Stimulated activated CD8-positive, alpha-beta memory T cell treated with anti-CD3 and anti-CD28 coated beads, Interleukin-12 subunit alpha, Interleukin-12 subunit beta, amount 100 ng/mL, for 4 hours (primary cell): ENCODE data around the gene SMPX.

Source experiments
- DNase-seq: peaks from one replicate; pipeline ENCODE4 v3.0.0-alpha.2; 2020; ENCODE audit warnings: low read depth

SMPX gene

GRCh38 chrX:21711848-21712197 lies 46.1 kb downstream of the SMPX start:
- DNase-seq, result no peak

DNA sequence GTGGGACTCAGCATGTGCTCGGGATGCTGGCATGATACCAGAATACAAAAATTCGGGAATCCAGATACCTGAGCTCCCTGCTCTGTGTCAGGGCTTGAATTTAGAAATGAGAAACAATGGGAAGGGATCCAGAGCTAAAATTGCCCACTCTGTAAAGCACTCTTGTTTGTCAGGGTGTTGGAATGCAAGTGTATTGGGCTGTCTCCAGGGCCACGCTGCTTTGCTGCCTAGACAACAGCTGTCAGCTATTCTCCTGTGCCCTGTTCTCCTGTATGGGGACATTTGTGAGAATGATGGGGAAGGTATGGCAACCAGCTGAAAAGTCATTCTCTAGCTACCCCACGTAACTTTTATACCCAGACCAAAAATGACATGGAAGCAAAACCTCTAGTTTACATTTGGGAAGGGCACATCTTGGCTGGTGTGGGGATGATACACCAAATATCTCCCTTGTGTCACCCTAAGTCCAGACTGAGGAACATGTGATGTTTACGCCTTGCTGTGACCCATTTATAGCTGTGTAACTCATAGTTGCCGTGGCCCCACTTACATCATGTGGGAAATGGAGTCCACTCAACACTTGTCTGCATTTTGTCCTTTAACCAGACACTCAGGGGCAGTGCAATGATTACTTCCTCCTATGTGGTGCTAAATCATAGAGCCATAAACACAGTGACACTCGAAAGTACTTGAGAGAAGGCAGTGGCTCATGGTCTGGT lies 46.6 kb downstream of the SMPX start:
- no peak for DNase-seq

DNA sequence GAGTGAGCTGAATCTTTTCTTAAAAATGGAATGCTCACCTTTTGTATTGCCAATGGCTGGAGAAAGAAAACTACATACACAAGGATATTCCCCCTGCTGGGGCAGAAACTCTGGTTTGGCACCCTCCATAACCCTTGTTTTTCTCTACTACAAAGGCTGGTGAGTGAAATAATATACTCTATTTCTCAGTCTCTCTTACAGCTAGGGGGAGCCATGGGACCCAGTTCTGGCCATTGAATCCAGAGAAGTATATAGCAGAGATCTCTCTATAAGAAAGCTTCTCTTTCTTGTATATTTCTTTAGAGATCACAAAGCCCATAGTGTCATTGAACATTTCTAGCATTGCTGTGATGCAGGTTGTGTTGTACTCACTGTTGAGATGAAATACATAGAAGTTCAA lies 49.8 kb downstream of the SMPX start:
- DNase-seq, result no peak

DNA sequence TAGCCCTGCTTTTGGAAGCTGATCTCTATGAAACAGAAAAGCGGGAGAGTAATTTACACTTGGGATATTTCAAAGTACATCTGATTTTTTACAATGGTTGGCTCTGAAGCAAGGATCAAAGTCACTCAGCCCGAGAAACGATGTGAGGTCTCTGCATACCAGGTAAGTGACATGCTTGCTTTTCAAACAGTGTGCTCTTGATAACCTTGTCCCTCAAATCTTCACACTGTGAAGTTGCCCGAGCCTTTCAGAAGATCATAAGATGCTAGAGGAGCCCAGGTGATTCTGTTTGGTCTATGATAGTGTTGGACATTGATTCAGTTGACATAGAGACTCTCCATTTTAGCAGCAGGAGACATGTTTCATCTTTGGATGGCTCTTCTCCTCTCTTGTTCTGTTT lies 52.7 kb downstream of the SMPX start:
- DNase-seq, result no peak

- no peak for DNase-seq
Measured at GRCh38 chrX:21702725-21703124, 55.2 kb downstream of the SMPX start.

DNA sequence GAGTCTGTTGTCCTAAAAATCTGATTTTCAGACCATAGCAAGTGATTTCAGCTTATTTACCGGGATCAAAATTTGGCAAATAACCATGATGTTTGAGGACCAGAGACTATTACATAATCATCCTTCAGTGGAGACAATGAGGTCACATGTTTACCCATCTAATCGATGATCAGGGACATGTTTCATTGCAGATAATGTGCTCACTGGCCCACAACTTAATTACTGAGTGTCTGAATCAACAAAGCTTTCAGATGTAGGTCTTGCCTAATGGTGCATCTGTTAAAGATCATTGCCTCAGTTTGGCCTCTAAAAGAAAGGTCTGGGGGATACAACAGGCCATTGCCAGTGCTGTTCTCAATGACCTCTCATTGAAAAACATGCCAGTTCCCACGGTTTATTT lies 56.9 kb downstream of the SMPX start:
- no peak for DNase-seq

GRCh38 chrX:21700275-21700674 lies 57.6 kb downstream of the SMPX start:
- no peak for DNase-seq

DNA sequence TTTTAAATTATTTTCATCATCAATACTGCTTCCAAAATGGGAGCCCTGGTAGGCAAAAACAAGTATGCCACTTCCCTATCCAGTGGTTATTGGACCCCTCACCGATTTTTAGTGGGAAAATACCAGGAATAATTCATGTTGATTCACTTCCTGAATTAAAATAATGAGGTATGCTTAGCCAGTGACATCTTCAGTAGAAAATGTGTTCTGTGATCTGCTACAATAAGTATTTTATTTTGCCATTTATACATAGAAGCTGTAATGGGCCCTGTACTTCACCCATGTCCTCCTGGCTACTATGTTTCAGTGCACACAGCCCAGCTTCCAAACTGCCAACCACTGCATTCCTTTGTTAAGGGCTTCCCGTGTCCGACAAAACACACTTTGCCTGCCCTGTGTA lies 58.8 kb downstream of the SMPX start:
- no peak for DNase-seq

- no peak for DNase-seq
Measured at GRCh38 chrX:21698272-21698671, 59.6 kb downstream of the SMPX start.

GRCh38 chrX:21691512-21692018 lies 66.4 kb downstream of the SMPX start:
- no peak for DNase-seq

DNA sequence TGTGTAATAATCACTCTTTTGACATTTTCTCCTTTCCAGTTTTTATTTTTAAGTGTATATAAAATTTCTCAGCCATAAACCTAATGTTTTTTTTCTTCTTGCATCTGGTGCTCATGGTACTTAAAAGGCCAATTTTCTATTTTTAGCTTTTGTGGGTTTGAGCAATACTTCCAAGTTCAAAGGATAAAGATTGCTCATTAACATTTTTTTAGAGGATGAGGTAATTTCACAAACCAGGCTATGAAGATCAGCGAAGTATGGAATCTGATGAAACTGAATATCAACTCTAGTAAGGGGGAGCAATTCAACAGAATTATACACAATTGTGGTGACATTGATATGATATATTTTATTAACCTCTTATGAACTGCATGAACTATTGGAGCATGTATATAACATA lies 74.0 kb downstream of the SMPX start:
- no peak for DNase-seq

- no peak for DNase-seq
Measured at GRCh38 chrX:21678048-21678612, 79.8 kb downstream of the SMPX start.

DNA sequence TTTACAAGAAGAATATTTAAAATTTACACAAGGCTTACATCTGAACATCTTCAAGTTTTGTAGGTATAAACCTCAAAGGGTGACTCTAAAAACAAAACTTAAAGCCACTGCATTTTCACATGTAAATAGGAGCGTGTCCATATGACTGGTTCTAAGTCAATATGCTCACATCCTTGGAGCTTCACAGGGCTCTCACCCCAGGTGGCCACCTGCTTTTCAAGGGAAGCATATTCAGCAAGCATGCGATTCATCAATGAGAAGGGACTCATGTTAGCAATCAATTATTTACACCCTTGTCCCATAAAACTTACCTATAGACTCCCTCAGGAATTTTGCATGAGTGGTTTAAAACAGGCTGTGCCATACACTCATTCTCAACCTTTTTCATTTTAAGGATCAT lies 82.0 kb downstream of the SMPX start:
- DNase-seq, result no peak

DNA sequence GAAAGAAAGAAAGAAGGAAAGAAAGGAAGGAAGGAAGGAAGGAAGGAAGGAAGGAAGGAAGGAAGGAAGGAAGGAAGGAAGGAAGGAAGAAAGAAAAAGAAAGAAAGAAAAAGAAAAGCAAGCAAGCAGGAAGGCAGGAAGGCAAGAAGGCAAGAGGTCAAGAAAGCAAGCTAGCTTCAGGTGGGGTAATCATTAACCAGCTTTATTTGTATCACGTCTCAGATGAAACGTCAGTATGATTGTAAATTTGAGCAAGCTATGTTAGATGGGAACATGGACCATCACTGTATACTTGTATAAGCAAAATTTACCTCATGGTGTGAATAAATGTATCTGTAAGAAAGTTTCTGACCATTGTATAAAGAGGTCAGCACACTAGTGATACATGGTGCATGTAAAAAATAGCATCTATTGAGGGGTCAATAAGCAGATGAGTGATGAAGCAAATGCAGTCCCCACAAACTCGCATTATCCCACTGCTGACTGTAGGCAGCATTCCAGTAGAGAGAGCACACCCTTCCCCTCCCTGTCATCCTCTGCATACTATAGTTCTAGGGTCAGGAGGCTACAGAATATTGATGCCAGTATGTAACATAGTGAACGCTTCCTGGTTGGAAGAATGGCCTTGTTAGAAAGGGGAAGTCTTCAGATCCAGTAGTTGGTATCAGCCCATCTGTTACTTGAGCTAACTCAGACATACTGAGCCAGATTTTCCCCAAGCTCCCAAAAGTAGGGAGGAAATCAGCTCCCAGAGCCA lies 83.3 kb downstream of the SMPX start:
- no peak for DNase-seq

DNA sequence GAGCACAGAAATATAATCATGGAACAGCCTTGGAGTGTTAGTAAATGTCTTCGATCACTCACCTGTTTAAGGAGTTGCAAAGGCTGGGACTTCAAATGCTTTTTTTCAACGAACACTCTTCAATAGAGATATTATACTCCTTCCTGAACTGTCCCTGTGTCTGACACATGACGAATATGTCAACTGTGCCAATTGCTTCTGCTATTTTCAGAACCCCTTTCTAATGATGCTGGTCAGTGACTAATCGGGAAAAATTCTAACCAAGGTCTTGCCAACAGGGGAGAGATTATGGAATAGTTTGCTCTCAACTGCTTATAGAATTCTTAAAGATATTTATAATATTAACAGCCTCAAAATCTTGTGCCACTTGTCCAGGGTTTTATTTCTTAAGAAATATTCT lies 91.2 kb downstream of the SMPX start:
- no peak for DNase-seq

GRCh38 chrX:21666252-21666651 lies 91.7 kb downstream of the SMPX start:
- DNase-seq, result no peak

DNA sequence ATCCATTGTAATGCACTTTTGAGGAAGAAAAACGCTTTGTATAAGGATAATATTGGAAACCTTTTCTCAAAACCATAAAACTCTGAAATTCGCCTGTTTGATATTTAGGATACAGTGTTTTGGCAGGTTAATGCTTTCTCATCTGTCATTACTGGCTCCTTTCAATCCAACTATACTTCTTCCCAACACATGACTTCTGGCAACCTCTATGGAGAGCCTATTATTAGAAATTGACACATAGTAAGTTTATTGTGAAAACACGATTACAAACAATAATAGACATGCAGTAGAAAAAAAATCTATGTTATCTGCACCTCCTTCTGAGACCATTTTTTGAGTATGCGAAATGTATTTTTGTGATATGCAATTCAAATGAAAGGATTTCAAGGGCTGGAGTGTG lies 95.2 kb downstream of the SMPX start:
- DNase-seq, result no peak

GRCh38 chrX:21661316-21661715 lies 96.6 kb downstream of the SMPX start:
- DNase-seq, result no peak

DNA sequence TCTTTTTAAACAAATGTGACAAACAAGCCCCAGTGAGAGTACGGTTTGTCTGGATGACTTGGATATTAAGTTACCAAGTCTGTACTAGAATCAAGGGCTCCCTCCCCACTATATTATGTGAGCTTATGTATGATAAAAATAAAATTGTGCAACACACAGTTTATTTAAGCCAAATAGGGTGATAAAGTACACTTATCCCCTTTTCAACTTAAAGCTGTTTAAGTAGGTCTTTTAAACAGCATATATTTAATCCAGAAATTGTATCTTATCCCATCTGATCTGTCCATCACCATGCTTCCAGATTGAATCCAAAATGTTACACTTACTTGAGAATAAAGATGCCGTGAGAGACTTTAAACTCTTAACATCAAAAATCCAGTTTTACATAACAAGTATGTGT lies 97.8 kb downstream of the SMPX start:
- no peak for DNase-seq

- DNase-seq, result no peak
Measured at GRCh38 chrX:21659320-21659719, 98.6 kb downstream of the SMPX start.

- DNase-seq, result no peak
Measured at GRCh38 chrX:21658746-21659145, 99.2 kb downstream of the SMPX start.

GRCh38 chrX:21658152-21658737 lies 99.7 kb downstream of the SMPX start, which contains the start of gene KLHL34:
KLHL34 (minus strand) TSS chrX:21658330; CDS start chrX:21657788, 542 bp downstream.
- DNase-seq, result no peak
